ENCODE results near the gene RIMKLB.

DNA sequence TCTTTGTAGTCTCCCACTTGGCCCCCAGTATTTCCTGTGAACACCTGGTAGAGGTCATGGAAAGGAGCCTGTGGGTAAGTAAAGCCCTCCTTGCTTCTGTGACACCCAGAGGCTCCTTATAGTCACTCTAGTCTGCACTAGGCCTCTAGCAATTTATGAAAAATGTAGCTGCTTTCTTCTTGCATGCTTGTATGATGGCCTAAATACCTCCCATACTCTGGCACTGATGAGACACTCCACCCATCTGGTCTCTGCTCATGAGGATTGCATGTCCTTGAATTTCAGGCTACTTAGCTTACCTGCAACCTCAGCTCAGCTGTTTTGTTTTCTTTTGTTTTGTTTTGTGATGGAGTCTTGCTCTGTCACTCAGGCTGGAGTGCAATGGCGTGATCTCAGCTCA lies 120.1 kb downstream of the RIMKLB start:
- no peak for TF ChIP-seq ELK1 (IDR thresholded peaks at IDR 0.05; ENCODE audit: borderline replicate concordance, low read depth, low read length)
- TF ChIP-seq POLR2A (IDR thresholded peaks at IDR 0.05; ENCODE audit: low read depth, low read length): no peak
- TF ChIP-seq, protein P1, sequence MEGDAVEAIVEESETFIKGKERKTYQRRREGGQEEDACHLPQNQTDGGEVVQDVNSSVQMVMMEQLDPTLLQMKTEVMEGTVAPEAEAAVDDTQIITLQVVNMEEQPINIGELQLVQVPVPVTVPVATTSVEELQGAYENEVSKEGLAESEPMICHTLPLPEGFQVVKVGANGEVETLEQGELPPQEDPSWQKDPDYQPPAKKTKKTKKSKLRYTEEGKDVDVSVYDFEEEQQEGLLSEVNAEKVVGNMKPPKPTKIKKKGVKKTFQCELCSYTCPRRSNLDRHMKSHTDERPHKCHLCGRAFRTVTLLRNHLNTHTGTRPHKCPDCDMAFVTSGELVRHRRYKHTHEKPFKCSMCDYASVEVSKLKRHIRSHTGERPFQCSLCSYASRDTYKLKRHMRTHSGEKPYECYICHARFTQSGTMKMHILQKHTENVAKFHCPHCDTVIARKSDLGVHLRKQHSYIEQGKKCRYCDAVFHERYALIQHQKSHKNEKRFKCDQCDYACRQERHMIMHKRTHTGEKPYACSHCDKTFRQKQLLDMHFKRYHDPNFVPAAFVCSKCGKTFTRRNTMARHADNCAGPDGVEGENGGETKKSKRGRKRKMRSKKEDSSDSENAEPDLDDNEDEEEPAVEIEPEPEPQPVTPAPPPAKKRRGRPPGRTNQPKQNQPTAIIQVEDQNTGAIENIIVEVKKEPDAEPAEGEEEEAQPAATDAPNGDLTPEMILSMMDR (conservative IDR thresholded peaks at IDR 0.05; ENCODE audit: low read depth, low read length): no peak
- no peak for TF ChIP-seq CHD1 (IDR thresholded peaks at IDR 0.05; ENCODE audit: low read depth, low read length)
- no peak for TF ChIP-seq CEBPB (IDR thresholded peaks at IDR 0.05; ENCODE audit: low read depth, low read length)
- TF ChIP-seq, protein P2, sequence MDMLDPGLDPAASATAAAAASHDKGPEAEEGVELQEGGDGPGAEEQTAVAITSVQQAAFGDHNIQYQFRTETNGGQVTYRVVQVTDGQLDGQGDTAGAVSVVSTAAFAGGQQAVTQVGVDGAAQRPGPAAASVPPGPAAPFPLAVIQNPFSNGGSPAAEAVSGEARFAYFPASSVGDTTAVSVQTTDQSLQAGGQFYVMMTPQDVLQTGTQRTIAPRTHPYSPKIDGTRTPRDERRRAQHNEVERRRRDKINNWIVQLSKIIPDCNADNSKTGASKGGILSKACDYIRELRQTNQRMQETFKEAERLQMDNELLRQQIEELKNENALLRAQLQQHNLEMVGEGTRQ (IDR thresholded peaks at IDR 0.05; ENCODE audit: low read depth, low read length): no peak
- no peak for TF ChIP-seq SMC3 (IDR thresholded peaks at IDR 0.05; ENCODE audit: low read depth, low read length)
- no peak for TF ChIP-seq MXI1 (IDR thresholded peaks at IDR 0.05; ENCODE audit: borderline replicate concordance, low read depth, low read length)
- no peak for TF ChIP-seq RFX5 (IDR thresholded peaks at IDR 0.05; ENCODE audit: low read depth, low read length)
- TF ChIP-seq RAD21 (IDR thresholded peaks at IDR 0.05; ENCODE audit: low read length): no peak
- no peak for TF ChIP-seq BHLHE40 (IDR thresholded peaks at IDR 0.05; ENCODE audit: low read depth, low read length)
